DMS 273 (cell line): ENCODE measurements around the gene MRPL42.
"Not testable (repeated sequence)": the region's sequence is repeated elsewhere in the genome, so short reads cannot be mapped to it uniquely, and the experiment has no call there.

Experiments
- DNase-seq: peaks from one replicate; lab custom pipeline; 2025; ENCODE audit not compliant: unreplicated experiment; lab: John Stamatoyannopoulos, UW

Gene MRPL42

GRCh38 chr12:93443576-93443975 lies 23.7 kb upstream of the MRPL42 start:
- no peak for DNase-seq

GRCh38 chr12:93447555-93448290 lies 19.6 kb upstream of the MRPL42 start:
- no peak for DNase-seq

GRCh38 chr12:93448796-93449195 lies 18.5 kb upstream of the MRPL42 start:
- no peak for DNase-seq

GRCh38 chr12:93449277-93449676 lies 18.0 kb upstream of the MRPL42 start:
- DNase-seq: no peak

GRCh38 chr12:93451423-93452158 lies 15.7 kb upstream of the MRPL42 start:
- no peak for DNase-seq

GRCh38 chr12:93453633-93454032 lies 13.7 kb upstream of the MRPL42 start:
- no peak for DNase-seq

GRCh38 chr12:93456077-93456476 lies 11.2 kb upstream of the MRPL42 start:
- DNase-seq: no peak

- no peak for DNase-seq
Observed at GRCh38 chr12:93459097-93459496, 8.2 kb upstream of the MRPL42 start.

- no peak for DNase-seq
Observed at GRCh38 chr12:93460003-93460402, 7.3 kb upstream of the MRPL42 start.

- DNase-seq: no peak
Observed at GRCh38 chr12:93460902-93461301, 6.4 kb upstream of the MRPL42 start.

- no peak for DNase-seq
Observed at GRCh38 chr12:93461503-93461902, 5.8 kb upstream of the MRPL42 start.

- DNase-seq: no peak
Observed at GRCh38 chr12:93465841-93466240, 1.5 kb upstream of the MRPL42 start.

- no peak for DNase-seq
Observed at GRCh38 chr12:93466625-93467350, 526 bp upstream of the MRPL42 start.

GRCh38 chr12:93468008-93468371 lies 676 bp downstream of the MRPL42 start:
- peak; percentile 41 for DNase-seq

GRCh38 chr12:93469386-93469785 lies 2.1 kb downstream of the MRPL42 start:
- no peak for DNase-seq

- no peak for DNase-seq
Observed at GRCh38 chr12:93476555-93476954, 9.2 kb downstream of the MRPL42 start.

GRCh38 chr12:93482721-93483120 lies 15.4 kb downstream of the MRPL42 start:
- DNase-seq: no peak

- DNase-seq: no peak
Observed at GRCh38 chr12:93483151-93483807, 16.0 kb downstream of the MRPL42 start.

- no peak for DNase-seq
Observed at GRCh38 chr12:93484315-93484981, 17.1 kb downstream of the MRPL42 start.

- not testable (repeated sequence) for DNase-seq
Observed at GRCh38 chr12:93492808-93493207, 25.5 kb downstream of the MRPL42 start.

GRCh38 chr12:93494096-93494495 lies 26.8 kb downstream of the MRPL42 start:
- no peak for DNase-seq
